Measurements from ENCODE around the gene CCDC192. TPM values are rescaled to one million over a fixed set of nuclear protein-coding genes. Genes with fewer than 3 reads are reported as not detected.
A peak's percentile ranks its signal among the peaks of the same experiment; 100 is the strongest.

Gene CCDC192
- total RNA-seq, 1 experiment from 2014 or later: not detected

GRCh38 chr5:127987354-127988145, 284.4 kb downstream of the CCDC192 start:
- no TSS peak for BruUV-seq (replicated peaks)
- intact Hi-C loops (cut with micrococcal nuclease): loop anchor here (2.0 kb wide), 1 partner anchor 95 kb away; the partner anchor contains the start of gene SLC12A2
- peaks cover 14% of the 10 kb centered on the region for H3K4me1 Mint-ChIP-seq (ENCODE audit: insufficient read depth, unreplicated experiment)
- DNase-seq (ENCODE audit: unreplicated experiment): no peak
- CTCF ChIA-PET: interaction anchor here (0.7 to 1.3 kb wide), 2 partner anchors 10 to 226 kb away, joined by 3 to 5 read pairs; no protein-coding TSS in a partner anchor
- no peak for TF ChIP-seq CTCF (IDR thresholded peaks at IDR 0.05; ENCODE audit: unreplicated experiment)
- H3K9me3 Mint-ChIP-seq (ENCODE audit: unreplicated experiment): no peaks in the 10 kb centered on the region
- POLR2A ChIA-PET: interaction anchor here (0.6 to 1.8 kb wide), 11 partner anchors 10 to 944 kb away, joined by 3 to 19 read pairs (median 4); no protein-coding TSS in a partner anchor
- no peaks in the 10 kb centered on the region for H3K27me3 Mint-ChIP-seq (ENCODE audit: insufficient read depth, unreplicated experiment)
- H3K4me3 Mint-ChIP-seq (ENCODE audit: unreplicated experiment): no peak overlapping the region
- H3K36me3 Mint-ChIP-seq (ENCODE audit: insufficient read depth, unreplicated experiment): no peaks in the 10 kb centered on the region
- peak overlapping the region; percentile 71 for H3K27ac Mint-ChIP-seq (ENCODE audit: low read depth, unreplicated experiment)

- CTCF ChIA-PET: interaction anchor here (0.7 to 1.3 kb wide), 2 partner anchors 11 to 227 kb away, joined by 3 to 5 read pairs; no protein-coding TSS in a partner anchor
Observed at GRCh38 chr5:127988146-127988760, 285.1 kb downstream of the CCDC192 start.

More at GRCh38 chr5:127988146-127988760, 285.1 kb downstream of the CCDC192 start:
- peak; percentile 94 for DNase-seq (ENCODE audit: unreplicated experiment)
- BruUV-seq (replicated peaks): no TSS peak
- TF ChIP-seq CTCF (IDR thresholded peaks at IDR 0.05; ENCODE audit: unreplicated experiment): no peak
- POLR2A ChIA-PET: interaction anchor here (0.7 to 1.8 kb wide), 9 partner anchors 9 to 93 kb away, joined by 3 to 19 read pairs (median 4); no protein-coding TSS in a partner anchor
- peaks cover 14% of the 10 kb centered on the region for H3K4me1 Mint-ChIP-seq (ENCODE audit: insufficient read depth, unreplicated experiment)
- intact Hi-C loops (cut with micrococcal nuclease): loop anchor here (2.0 kb wide), 1 partner anchor 95 kb away; the partner anchor contains the start of gene SLC12A2
- H3K4me3 Mint-ChIP-seq (ENCODE audit: unreplicated experiment): no peak overlapping the region
- peak overlapping the region; percentile 71 for H3K27ac Mint-ChIP-seq (ENCODE audit: low read depth, unreplicated experiment)
- no peaks in the 10 kb centered on the region for H3K36me3 Mint-ChIP-seq (ENCODE audit: insufficient read depth, unreplicated experiment)
- H3K27me3 Mint-ChIP-seq (ENCODE audit: insufficient read depth, unreplicated experiment): no peaks in the 10 kb centered on the region
- H3K9me3 Mint-ChIP-seq (ENCODE audit: unreplicated experiment): peaks cover 5% of the 10 kb centered on the region

Other genes starting within 250 kb of the CCDC192 start
- gene PRRC1, start 185.8 kb upstream of the CCDC192 start, total RNA-seq (2022): 109 and 121 TPM in 2 replicates
- gene CTXN3, start 54.3 kb upstream of the CCDC192 start, total RNA-seq (2022): not detected in 2 replicates

Measured in MCF 10A (cell line).